ENCODE results near the gene ENOX1. TPM values are rescaled to one million over a fixed set of nuclear protein-coding genes. Genes with fewer than 3 reads are reported as not detected.

Gene ENOX1
- total RNA-seq, 2 experiments from 2014 or later = 0.09 TPM

DNA sequence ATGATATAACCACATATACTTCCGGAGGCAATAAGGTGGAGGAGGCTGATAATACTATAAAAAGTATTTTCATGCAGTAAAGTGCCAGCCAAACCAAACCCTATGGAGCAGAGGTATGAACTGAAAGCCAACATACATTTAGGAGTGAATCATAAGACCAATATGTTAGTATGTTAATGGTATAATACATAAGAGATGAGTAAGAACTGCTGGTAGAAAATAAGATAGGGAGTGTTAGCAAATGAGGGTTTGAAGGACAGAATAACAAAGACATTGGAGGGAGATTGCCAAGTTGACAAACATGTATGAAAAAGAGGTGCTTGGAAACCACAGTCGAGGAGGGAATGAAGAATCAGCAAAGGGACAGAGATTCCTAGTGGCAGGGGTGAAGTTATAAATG lies 10.8 kb downstream of the ENOX1 start:
- Mint-ChIP-seq H3K4me3 (no peak overlapping the region), H3K4me1 (ENCODE audit: low read depth) (no peaks in the 10 kb centered on the region), H3K36me3 (ENCODE audit: low read depth) (no peaks in the 10 kb centered on the region), H3K9me3 (no peaks in the 10 kb centered on the region), H3K27me3 (peaks cover 24% of the 10 kb centered on the region), H3K27ac (no peak overlapping the region)
- ChIA-PET CTCF (no interaction called here), POLR2A (no interaction called here)
- intact Hi-C loops (cut with micrococcal nuclease) = no loop called here
- ATAC-seq (no peak), DNase-seq (no peak)
- TF ChIP-seq, protein P1, sequence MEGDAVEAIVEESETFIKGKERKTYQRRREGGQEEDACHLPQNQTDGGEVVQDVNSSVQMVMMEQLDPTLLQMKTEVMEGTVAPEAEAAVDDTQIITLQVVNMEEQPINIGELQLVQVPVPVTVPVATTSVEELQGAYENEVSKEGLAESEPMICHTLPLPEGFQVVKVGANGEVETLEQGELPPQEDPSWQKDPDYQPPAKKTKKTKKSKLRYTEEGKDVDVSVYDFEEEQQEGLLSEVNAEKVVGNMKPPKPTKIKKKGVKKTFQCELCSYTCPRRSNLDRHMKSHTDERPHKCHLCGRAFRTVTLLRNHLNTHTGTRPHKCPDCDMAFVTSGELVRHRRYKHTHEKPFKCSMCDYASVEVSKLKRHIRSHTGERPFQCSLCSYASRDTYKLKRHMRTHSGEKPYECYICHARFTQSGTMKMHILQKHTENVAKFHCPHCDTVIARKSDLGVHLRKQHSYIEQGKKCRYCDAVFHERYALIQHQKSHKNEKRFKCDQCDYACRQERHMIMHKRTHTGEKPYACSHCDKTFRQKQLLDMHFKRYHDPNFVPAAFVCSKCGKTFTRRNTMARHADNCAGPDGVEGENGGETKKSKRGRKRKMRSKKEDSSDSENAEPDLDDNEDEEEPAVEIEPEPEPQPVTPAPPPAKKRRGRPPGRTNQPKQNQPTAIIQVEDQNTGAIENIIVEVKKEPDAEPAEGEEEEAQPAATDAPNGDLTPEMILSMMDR (IDR thresholded peaks at IDR 0.05) = no peak

DNA sequence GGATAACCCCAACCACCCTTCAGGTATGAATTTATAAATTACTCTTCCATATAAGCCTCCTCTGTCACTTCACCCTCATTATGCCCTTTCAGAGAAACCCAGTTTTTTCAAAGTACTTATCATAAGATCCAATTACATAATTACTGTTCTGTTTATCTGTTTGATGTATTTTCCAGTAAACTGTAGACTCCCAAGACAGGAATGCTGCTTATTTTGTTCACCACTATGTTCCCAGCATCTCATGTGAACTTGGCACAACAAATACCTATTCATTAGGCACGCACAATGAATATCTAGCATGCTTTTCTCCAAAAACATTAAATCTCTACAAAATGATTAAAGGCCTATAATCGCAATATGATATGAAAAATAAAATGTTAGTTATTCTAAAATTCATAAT lies 13.2 kb downstream of the ENOX1 start:
- H3K27ac Mint-ChIP-seq = no peak overlapping the region
- ChIA-PET POLR2A (no interaction called here), CTCF (no interaction called here)
- no peak for ATAC-seq
- no peaks in the 10 kb centered on the region for H3K36me3 Mint-ChIP-seq (ENCODE audit: low read depth)
- TF ChIP-seq, protein P1 (IDR thresholded peaks at IDR 0.05) = no peak
- H3K9me3 Mint-ChIP-seq = no peaks in the 10 kb centered on the region
- peaks cover 12% of the 10 kb centered on the region for H3K27me3 Mint-ChIP-seq
- no peaks in the 10 kb centered on the region for H3K4me1 Mint-ChIP-seq (ENCODE audit: low read depth)
- no peak overlapping the region for H3K4me3 Mint-ChIP-seq
- no peak for DNase-seq
- intact Hi-C loops (cut with micrococcal nuclease) = no loop called here

DNA sequence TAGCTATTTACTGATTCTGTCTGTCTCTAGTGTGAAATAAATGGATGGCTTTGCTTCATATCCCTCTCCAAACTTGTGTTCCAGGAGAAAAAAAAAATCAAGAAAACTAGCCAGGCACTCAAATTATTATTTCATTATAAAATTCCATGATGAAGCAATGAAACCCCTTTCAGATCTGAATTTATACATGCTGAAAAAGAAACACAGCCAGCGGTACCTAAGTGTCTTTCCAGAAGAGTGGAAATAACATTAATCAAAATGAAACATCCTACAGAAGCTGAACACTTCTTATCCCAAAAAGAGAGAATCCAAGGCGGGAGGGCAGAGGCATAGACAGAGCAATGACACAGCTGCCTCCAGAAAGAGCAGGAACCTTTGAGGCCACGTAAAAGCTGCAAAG lies 15.9 kb downstream of the ENOX1 start:
- H3K36me3 Mint-ChIP-seq (ENCODE audit: low read depth) = no peaks in the 10 kb centered on the region
- CTCF ChIA-PET = no interaction called here

DNA sequence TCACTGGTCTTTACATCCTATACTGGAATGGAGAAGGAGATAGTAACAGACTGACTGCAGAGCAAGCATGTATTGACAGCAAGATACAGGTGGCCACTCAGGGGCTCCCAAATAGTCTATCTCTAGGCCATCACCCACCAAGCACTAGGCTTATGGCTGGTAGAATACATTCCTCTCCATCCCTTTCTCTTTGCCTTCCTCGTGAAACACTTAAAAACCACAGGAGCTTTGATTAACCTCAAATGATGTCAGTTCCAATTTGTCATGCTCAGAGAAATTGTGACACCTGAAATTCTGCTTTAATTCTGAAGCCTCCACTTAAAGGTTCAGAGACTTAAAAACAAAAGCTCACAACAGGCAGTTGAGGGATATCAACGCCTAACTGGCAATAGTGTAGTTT lies 17.2 kb downstream of the ENOX1 start:
- peaks cover 8% of the 10 kb centered on the region for H3K27me3 Mint-ChIP-seq
- DNase-seq (no peak), ATAC-seq (no peak)
- POLR2A ChIA-PET = no interaction called here
- H3K4me1 Mint-ChIP-seq (ENCODE audit: low read depth) = no peaks in the 10 kb centered on the region
- intact Hi-C loops (cut with micrococcal nuclease) = no loop called here
- no peak overlapping the region for H3K4me3 Mint-ChIP-seq
- no peaks in the 10 kb centered on the region for H3K9me3 Mint-ChIP-seq
- CTCF ChIA-PET = interaction anchor here (1.0 kb wide), 1 partner anchor 35 kb away, joined by 3 read pairs; no protein-coding TSS in a partner anchor
- no peak overlapping the region for H3K27ac Mint-ChIP-seq
- TF ChIP-seq, protein P1 (IDR thresholded peaks at IDR 0.05) = no peak
- no peaks in the 10 kb centered on the region for H3K36me3 Mint-ChIP-seq (ENCODE audit: low read depth)

More for the DNA sequence above, 15.9 kb downstream of the ENOX1 start:
- no peak overlapping the region for H3K4me3 Mint-ChIP-seq
- DNase-seq (no peak), ATAC-seq (no peak)
- TF ChIP-seq, protein P1 (IDR thresholded peaks at IDR 0.05) = no peak
- intact Hi-C loops (cut with micrococcal nuclease) = no loop called here
- peaks cover 8% of the 10 kb centered on the region for H3K27me3 Mint-ChIP-seq
- H3K9me3 Mint-ChIP-seq = no peaks in the 10 kb centered on the region
- POLR2A ChIA-PET = interaction anchor here (0.9 kb wide), 1 partner anchor 21 kb away, joined by 3 read pairs; no protein-coding TSS in a partner anchor
- no peak overlapping the region for H3K27ac Mint-ChIP-seq
- H3K4me1 Mint-ChIP-seq (ENCODE audit: low read depth) = no peaks in the 10 kb centered on the region

DNA sequence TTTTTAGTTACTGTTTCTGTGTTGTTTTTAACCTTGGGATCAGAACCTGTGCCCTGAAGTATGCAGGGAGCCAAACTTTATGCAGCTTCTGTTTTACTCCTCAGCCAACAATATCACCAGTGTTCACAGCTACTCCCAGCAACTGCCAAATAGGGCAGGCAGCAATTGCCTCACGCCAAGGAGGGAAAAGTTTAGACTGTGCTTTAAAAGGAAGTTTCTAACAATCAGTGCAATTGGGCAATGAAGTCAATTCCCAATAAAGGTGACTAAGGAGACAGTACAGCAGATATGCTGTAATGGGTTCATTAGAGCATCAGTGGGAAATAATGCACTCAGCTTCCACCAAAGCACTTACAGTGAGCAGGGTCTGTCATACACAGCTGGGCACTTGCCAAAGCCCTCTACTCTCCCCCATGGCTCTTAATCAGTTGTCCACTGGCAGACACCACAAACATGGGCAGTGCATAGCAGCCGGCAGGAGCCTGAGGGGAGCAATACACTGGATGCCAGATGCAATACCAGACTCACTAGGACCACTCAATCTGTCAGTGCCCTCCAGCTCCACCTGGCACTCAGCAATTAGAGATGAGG lies 19.3 kb downstream of the ENOX1 start:
- Mint-ChIP-seq H3K27me3 (peaks cover 5% of the 10 kb centered on the region), H3K27ac (no peak overlapping the region), H3K36me3 (ENCODE audit: low read depth) (no peaks in the 10 kb centered on the region), H3K4me3 (no peak overlapping the region), H3K4me1 (ENCODE audit: low read depth) (no peaks in the 10 kb centered on the region), H3K9me3 (no peaks in the 10 kb centered on the region)
- ChIA-PET POLR2A (no interaction called here), CTCF (no interaction called here)
- TF ChIP-seq, protein P1 (IDR thresholded peaks at IDR 0.05) = no peak
- intact Hi-C loops (cut with micrococcal nuclease) = no loop called here
- DNase-seq = no peak
- ATAC-seq = no peak
